Renal cortical epithelial cell (primary cell): ENCODE measurements around the gene PRKCA. TPM values are rescaled to one million over a fixed set of nuclear protein-coding genes. Genes with fewer than 3 reads are reported as not detected.
"Not testable (repeated sequence)": the region's sequence is repeated elsewhere in the genome, so short reads cannot be mapped to it uniquely, and the experiment has no call there.

Experiments used
- DNase-seq: peaks from one replicate; pipeline ENCODE4 v3.0.0-alpha.2; 2011; ENCODE audit warnings: low read depth
- total RNA-seq: library from RNA; depleted of rRNA; stranded (reverse); fragments of >200 nt; gene quantifications from 2 replicates; pipeline ENCODE4 v1.2.3, GENCODE V29; 2014

Gene PRKCA
- total RNA-seq, 1 donor from 2014 or later = 31.9 TPM

DNA sequence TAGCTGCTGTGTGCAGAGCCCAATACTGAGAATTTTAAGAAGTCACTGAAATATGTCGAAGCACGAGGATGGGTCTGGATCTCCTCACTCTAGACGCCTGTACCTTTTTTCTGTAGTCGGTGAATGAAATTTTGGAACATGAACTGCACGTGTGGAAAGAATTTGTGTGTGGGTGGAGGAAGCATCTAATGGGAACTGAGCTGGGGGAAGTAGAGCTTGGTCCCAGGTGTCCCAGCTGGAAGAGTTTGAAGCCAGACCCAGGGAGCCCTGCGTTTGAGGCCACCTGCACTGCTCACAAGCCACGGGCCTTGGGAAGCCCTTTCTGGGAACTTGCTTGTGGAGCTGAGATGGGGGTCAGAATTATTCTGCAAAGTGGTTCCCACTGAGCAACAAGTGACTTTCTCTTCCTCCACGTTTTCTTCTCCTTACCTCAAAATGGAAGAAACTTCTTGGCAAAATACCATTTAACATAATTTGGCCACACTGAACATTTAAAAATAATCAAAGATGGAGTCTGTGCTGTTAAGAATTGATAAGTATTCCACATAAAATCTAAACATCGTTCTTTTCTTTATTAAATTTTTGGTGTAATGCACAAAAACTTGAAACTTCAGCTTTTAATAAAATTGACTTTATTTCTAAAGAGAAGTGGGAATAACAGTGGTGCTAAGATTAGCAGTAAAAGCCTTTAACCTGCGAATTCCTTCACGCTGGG is 163.8 kb downstream of the PRKCA start:
- DNase-seq = no peak

DNA sequence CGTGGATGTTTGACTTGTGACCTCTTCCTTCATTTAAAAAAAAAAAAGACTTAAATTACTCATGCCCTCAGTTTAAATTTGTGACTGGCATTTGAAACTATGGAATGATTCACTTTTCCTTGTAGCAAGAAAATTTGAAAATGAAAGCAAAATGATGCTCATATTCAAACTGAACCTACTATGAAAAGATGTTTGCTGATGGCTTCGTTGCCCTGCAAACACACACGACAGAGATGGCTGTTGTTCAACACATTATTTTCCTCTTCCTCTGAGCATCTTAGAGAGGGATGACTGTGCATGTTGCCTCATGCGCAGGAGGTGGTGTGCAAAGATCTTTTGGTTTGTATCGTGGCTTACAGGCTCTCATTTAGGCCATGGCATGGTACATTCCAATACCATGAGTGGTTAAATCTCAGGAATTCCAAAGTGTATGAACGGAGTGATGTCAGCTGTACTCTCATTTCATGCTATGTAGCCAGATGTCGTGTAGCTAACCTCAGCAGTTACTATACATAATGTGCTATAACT is 164.5 kb downstream of the PRKCA start:
- DNase-seq = peak; percentile 99

DNA sequence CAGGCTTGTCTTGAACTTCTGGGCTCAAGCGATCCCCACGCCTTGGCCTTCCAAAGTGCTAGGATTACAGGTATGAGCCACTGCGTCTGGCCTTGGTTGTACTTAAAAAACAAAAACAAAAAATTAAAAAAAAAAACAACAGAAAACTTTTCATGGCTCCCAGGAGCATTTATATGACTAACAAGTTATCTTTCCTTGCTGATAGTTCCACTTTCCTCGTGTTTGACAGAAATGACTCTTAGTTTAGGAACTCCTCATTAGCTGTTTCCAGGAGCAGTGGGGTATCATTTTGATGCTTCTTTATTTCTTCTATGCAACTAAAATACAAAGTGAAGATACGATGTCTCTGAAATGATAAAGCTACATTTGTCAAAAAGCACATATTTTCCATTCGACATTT is 165.4 kb downstream of the PRKCA start:
- DNase-seq = no peak

- peak; percentile 88 for DNase-seq
These were observed 166.1 kb downstream of the PRKCA start for GRCh38 chr17:66468241-66469087.

- peak; percentile 38 for DNase-seq
These were observed 166.7 kb downstream of the PRKCA start for GRCh38 chr17:66469088-66469442.

DNA sequence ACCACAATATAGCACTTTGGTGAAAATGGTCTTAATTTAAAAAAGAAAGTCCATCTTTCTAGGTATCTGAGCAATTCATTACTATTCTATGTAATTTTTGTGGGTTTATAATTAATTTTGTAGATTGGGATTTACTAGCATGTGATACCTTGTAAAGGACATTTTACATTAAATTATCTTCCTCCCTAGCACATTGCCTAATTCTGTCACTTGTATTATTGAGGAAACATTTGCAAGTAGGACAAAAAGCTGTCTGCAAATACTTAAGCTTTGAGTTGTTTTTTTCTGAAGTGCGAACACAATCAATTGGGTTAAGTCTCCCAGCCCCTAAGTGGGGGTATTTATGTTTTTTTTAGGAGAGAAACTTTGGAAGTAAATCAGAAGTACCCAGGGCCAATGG is 167.0 kb downstream of the PRKCA start:
- DNase-seq = no peak

GRCh38 chr17:66469890-66470289 is 167.5 kb downstream of the PRKCA start:
- DNase-seq = peak; percentile 82

- DNase-seq = no peak
These were observed 169.7 kb downstream of the PRKCA start for GRCh38 chr17:66472123-66472522.

GRCh38 chr17:66474258-66474657 is 171.8 kb downstream of the PRKCA start:
- DNase-seq = no peak

DNA sequence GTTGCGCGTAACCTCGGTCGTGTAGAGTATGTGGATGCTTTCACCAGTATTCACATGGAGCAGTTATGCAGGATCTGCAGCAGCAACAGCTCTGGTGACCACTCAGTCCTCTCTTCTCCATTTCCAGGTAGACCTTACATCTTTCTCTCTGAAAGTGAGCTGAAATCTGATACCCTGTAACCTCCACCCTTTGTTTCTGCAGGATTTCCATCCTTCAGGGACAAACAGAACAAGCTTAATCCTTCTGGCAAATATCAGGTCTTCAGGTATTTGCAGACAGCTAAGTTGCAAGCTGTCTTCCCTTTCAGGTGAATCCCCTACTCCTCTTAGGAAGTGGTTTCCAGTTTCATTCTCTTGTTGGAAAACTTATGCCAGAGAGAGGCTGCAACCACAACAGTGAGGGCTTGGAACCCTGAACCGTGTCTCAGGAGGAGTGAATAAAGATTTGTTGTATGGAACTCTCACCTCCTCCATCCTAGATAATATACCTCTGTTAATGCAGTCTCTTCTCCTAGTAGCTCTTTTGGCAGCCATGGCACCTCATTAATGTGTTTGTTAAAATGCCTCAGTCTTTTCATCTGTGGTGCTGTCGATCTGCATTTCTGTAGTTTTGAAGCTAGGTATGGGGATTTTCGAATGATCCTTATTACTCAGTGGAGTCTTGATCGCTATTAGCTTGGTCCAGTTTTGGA is 172.5 kb downstream of the PRKCA start:
- DNase-seq = no peak

DNA sequence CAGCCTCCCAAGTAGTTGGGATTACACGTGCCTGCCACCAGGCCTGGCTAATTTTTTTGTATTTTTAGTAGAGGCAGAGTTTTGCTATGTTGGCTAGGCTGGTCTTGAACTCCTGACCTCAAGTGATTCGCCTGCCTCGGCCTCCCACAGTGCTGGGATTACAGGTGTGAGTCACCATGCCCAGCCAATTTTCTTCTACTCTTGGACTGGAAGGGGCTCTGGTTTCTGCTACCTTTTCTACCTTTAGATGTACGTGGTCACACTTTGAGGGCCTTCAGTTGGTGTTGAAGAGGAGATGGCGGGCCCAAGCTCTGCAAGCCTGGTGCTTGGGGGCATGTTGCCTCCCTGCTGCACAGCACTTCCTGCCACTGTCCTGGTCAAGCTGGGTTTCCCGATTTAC is 173.6 kb downstream of the PRKCA start:
- DNase-seq = no peak

DNA sequence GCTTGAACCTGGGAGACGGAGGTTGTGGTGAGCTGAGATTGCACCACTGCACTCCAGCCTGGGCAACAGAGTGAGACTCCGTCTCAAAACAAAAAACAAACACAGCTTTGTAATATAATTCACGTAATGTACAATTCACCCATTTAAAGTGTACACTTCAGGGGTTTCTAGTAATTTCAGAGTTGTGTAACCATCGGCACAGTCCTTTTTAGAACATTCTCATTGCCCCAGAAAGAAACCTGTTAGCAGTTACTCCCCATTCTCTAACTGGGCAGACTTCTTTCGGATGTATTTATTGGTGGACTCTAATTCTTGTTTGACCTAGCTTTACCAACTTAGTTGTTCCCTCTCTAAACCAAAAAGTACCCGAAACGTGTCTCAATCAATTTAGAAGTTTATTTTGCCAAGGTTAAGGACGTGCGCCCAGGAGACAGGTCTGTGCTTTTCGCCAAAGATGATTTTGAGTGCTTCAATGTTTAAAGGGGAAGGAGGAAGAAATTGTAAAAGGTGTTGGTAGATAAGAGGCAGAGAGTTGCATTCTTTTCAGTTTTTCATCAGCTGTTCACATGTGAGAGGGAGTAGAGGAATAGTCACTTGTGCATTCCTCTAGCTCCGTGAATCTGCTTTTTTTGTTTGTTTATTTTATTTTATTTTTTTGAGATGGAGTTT is 175.3 kb downstream of the PRKCA start:
- no peak for DNase-seq

- DNase-seq = not testable (repeated sequence)
These were observed 176.9 kb downstream of the PRKCA start for GRCh38 chr17:66479230-66479889.

DNA sequence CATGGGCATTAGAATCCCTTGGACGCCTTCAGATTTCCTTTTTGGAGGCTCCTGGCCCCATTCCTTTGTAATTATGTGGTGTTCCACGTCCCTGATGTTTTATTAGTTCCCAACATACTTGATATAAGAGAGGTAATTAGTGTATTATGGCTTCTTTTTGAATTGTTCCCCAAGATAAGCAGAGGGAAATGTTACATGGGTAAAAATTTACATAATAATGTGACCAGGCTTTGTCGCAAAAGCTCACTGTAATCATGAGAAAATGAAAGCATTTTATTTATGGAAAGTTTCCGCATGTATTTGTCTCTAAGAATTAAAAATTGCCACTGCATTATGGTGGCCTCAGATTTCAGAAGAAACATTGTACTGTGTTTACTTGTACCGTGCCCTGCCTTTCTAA is 177.8 kb downstream of the PRKCA start:
- DNase-seq = no peak

DNA sequence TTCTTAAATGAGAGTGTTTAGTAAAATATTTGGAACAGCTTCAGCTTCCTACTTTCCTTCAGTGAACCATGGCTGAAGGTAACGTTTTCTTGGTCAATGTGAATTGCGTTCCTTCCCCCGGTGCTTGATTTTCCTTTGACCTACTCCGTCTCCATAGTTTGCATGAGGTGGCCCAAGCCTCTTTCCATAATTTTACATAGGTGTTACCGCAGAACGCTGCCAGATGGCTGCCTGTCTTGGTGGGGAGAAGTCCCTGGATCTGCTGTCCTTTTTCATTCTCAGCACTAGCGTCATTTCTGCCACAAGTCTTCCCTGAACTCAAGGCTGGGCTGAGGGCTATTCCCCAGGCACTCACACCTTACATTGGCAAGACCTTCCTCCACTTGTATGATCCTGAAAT is 178.4 kb downstream of the PRKCA start:
- no peak for DNase-seq

DNA sequence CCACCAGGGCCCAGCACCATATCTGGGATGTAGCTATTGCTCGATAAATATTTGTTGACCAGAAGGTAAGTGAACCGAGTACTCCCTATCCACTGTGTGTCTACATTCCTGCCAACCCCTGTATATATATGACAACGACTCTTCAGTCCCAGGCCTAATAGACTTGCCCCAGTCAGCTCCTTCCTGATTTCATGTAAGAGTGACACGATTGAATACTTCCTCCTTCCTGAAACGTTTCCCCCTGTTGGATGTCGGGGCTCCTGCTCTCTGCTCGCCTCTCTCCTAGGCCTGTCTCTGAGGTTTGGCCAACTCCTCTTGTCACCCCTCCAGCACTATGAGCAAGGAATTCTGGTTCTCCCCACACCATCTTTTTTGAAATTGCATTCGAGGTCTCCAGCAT is 178.9 kb downstream of the PRKCA start:
- DNase-seq = no peak

DNA sequence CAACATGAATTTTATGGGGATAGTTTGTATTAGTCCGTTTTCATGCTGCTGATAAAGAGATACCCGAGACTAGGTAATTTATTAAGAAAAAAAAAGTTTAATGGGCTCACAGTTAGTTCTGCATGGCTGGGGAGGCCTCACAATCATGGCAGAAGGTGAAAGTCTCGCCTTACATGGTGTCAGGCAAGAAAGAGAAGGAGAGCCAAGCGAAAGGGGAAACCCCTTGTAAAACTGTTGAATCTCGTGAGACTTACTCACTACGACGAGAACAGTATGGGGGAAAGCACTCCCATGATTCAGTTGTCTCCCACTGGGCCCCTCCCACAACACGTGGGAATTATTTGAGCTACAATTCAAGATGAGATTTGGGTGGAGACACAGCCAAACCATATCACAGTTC is 181.5 kb downstream of the PRKCA start:
- peak; percentile 54 for DNase-seq

- no peak for DNase-seq
These were observed 183.0 kb downstream of the PRKCA start for GRCh38 chr17:66485309-66485947.

DNA sequence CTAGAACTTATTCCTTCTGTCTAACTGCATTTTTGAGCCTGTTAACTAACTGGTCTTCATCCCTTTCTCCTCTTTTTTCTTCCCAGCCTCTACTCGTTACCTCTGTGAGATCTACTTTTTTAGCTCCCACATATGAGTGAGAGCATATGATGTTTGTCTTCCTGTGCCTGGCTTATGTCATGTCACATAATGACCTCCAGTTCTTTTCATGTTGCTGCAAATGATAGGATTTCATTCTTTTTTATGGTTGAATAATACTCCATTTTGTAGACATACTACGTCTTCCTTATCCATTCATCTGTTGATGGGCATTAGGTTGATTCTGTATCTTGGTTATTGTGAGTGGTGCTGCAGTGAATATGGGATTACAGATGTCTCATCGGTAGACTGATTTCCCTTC is 184.7 kb downstream of the PRKCA start:
- DNase-seq = no peak

DNA sequence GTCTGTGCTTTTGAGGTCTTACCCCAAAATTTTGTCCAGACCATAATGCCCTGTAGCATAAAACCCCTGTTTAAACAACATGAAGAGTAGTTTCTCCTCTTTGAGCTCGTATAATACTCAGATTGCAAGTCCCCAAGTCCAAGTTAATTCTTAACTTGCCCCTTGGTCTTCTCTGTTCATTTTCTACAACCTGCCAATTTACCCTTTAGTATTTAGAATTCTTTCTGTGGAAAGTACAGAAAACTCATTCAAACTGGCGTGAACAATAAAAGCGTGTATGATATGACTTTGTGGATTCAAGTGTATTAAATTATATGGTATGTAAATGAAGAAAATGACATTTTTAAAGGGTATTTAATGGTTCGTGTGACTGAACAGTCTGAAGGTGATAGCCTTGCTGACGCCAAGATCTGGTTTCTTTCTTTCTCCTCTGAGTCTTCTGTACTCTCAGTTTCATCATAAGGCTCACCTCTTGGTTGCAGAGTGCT is 185.6 kb downstream of the PRKCA start:
- no peak for DNase-seq

GRCh38 chr17:66488864-66489263 is 186.5 kb downstream of the PRKCA start:
- no peak for DNase-seq
